OCI-LY7 (cell line): ENCODE measurements around the gene FRMD5. TPM values are rescaled to one million over a fixed set of nuclear protein-coding genes. Genes with fewer than 3 reads are reported as not detected.

Experiments used
- BruUV-seq: library from RNA; stranded (reverse); fragments of 400-500 nt; replicated peaks from 2 replicates; lab custom pipeline; 2021; lab: Mats Ljungman, UMichigan
- CTCF ChIA-PET: fragments of 300-600 bp; sonication (Branson Sonifier 250); formaldehyde crosslinking; loops from one replicate; lab custom pipeline; 2022; ENCODE audit warnings: antibody characterized with exemption; ENCODE audit not compliant: unreplicated experiment; lab: Charles Lee
- POLR2A ChIA-PET: fragments of 300-600 bp; sonication (Branson Sonifier 250); formaldehyde crosslinking; loops from one replicate; lab custom pipeline; 2022; ENCODE audit warnings: antibody characterized with exemption; lab: Charles Lee
- DNase-seq: peaks from one replicate; pipeline ENCODE4 v3.0.0-alpha.2; 2015; ENCODE audit warnings: low spot score
- H2AFZ ChIP-seq: fragments of 200-600 bp; sonication (generic), shearing (Covaris generic); 2 replicates; pipeline ENCODE4 v1.6.1; 2014; ENCODE audit warnings: mild to moderate bottlenecking, antibody characterized with exemption, low read length, moderate library complexity
- H3K27ac ChIP-seq: fragments of 200-600 bp; sonication (generic); 2 replicates; pipeline ENCODE4 v1.5.1; 2014; ENCODE audit warnings: mixed run types, low read depth, mild to moderate bottlenecking, moderate library complexity, low read length, inconsistent platforms; ENCODE audit not compliant: poor library complexity, severe bottlenecking
- H3K36me3 ChIP-seq: fragments of 200-600 bp; sonication (generic); 2 replicates; pipeline ENCODE4 v1.6.1; 2014; ENCODE audit warnings: mild to moderate bottlenecking, antibody characterized with exemption, low read length, moderate library complexity, mixed read lengths; ENCODE audit not compliant: insufficient read depth
- H3K4me1 ChIP-seq: fragments of 200-600 bp; sonication (generic); 2 replicates; pipeline ENCODE4 v1.5.1; 2014; ENCODE audit warnings: mild to moderate bottlenecking, low read length; ENCODE audit not compliant: insufficient read depth, poor library complexity, severe bottlenecking
- H3K4me2 ChIP-seq: fragments of 200-600 bp; sonication (generic); 2 replicates; pipeline ENCODE4 v1.6.1; 2014; ENCODE audit warnings: mild to moderate bottlenecking, low read length
- H3K4me3 ChIP-seq: fragments of 200-600 bp; sonication (generic); 2 replicates; pipeline ENCODE4 v1.5.1; 2014; ENCODE audit warnings: mild to moderate bottlenecking, low read depth, low read length; ENCODE audit not compliant: poor library complexity, severe bottlenecking
- H3K79me2 ChIP-seq: fragments of 200-600 bp; sonication (generic); 2 replicates; pipeline ENCODE4 v1.6.1; 2016; ENCODE audit warnings: low read depth, mild to moderate bottlenecking, low read length, moderate library complexity, mixed read lengths; ENCODE audit not compliant: insufficient read depth
- H3K9me2 ChIP-seq: fragments of 200-600 bp; sonication (generic); 2 replicates; pipeline ENCODE4 v1.6.1; 2016; ENCODE audit warnings: mild to moderate bottlenecking, low read length, mixed read lengths; ENCODE audit not compliant: insufficient read depth
- H3K9me3 ChIP-seq: fragments of 200-600 bp; sonication (generic); 2 replicates; pipeline ENCODE4 v1.6.1; 2014; ENCODE audit warnings: mild to moderate bottlenecking, mixed run types, low read length, mixed read lengths
- H4K20me1 ChIP-seq: fragments of 200-600 bp; sonication (generic); 2 replicates; pipeline ENCODE4 v1.6.1; 2014; ENCODE audit warnings: mild to moderate bottlenecking, antibody characterized with exemption, low read length, moderate library complexity, mixed read lengths; ENCODE audit not compliant: insufficient read depth
- EZH2phosphoT487 ChIP-seq: fragments of 200-600 bp; sonication (generic); IDR thresholded peaks from 2 replicates; pipeline ENCODE4 v1.6.1; 2018; ENCODE audit warnings: low read depth, borderline replicate concordance, mild to moderate bottlenecking, mixed run types, antibody characterized with exemption, low read length, moderate library complexity, mixed read lengths
- intact Hi-C: fragments of 100-400 bp; cut with micrococcal nuclease; formaldehyde crosslinking; loops from one replicate; pipeline ENCODE4 v1.10.0; 2022; ENCODE audit not compliant: unreplicated experiment
- total RNA-seq, 2 experiments: library from RNA; depleted of rRNA in 1 of 2; stranded (reverse); fragments of >200 nt in 1 of 2; shearing (Covaris generic) in 1 of 2; gene quantifications; 2 replicates each; pipeline ENCODE4 v1.2.3, GENCODE V29; 2014 to 2022
- TF ChIP-seq, protein P1 (sequence below): fragments of 200-600 bp; sonication (generic); conservative IDR thresholded peaks from 2 replicates; pipeline ENCODE4 v1.5.1; 2014; ENCODE audit warnings: mild to moderate bottlenecking, antibody characterized with exemption, low read length, moderate library complexity, mixed read lengths

FRMD5 gene
- total RNA-seq, 2 experiments from 2014 or later = not detected

DNA sequence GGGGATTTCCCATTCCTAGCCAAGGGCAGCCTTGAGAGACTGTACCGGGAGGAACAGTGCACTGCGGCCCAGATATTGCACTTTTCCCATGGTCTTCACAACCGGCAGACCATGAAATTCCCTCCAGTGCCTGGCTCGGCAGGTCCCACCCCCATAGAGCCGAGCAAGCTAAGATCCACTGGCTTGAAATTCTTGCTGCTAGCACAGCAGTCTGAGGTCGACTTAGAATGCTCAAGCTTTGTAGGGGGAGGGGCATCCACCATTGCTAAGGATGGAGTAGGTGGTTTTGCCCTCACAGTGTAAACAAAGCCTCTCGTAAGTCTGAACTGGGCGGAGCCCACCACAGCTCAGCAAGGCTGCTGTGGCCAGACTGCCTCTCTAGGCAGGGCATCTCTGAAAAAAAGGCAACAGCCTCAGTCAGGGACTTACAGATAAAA is 156.3 kb downstream of the FRMD5 start:
- no peaks in the 10 kb centered on the region for H3K9me2 ChIP-seq
- H3K36me3 ChIP-seq = no peaks in the 10 kb centered on the region
- BruUV-seq = no TSS peak
- intact Hi-C loops = no loop called here
- DNase-seq = no peak
- H3K4me3 ChIP-seq = no peak overlapping the region
- H3K4me2 ChIP-seq = no peak overlapping the region
- no peak for TF ChIP-seq EZH2phosphoT487
- TF ChIP-seq, protein P1, sequence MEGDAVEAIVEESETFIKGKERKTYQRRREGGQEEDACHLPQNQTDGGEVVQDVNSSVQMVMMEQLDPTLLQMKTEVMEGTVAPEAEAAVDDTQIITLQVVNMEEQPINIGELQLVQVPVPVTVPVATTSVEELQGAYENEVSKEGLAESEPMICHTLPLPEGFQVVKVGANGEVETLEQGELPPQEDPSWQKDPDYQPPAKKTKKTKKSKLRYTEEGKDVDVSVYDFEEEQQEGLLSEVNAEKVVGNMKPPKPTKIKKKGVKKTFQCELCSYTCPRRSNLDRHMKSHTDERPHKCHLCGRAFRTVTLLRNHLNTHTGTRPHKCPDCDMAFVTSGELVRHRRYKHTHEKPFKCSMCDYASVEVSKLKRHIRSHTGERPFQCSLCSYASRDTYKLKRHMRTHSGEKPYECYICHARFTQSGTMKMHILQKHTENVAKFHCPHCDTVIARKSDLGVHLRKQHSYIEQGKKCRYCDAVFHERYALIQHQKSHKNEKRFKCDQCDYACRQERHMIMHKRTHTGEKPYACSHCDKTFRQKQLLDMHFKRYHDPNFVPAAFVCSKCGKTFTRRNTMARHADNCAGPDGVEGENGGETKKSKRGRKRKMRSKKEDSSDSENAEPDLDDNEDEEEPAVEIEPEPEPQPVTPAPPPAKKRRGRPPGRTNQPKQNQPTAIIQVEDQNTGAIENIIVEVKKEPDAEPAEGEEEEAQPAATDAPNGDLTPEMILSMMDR = no peak
- no peak overlapping the region for H2AFZ ChIP-seq
- H3K79me2 ChIP-seq = no peaks in the 10 kb centered on the region
- no peaks in the 10 kb centered on the region for H4K20me1 ChIP-seq
- CTCF ChIA-PET = no interaction called here
- H3K27ac ChIP-seq = no peak overlapping the region
- no peaks in the 10 kb centered on the region for H3K4me1 ChIP-seq
- POLR2A ChIA-PET = no interaction called here
- no peaks in the 10 kb centered on the region for H3K9me3 ChIP-seq

DNA sequence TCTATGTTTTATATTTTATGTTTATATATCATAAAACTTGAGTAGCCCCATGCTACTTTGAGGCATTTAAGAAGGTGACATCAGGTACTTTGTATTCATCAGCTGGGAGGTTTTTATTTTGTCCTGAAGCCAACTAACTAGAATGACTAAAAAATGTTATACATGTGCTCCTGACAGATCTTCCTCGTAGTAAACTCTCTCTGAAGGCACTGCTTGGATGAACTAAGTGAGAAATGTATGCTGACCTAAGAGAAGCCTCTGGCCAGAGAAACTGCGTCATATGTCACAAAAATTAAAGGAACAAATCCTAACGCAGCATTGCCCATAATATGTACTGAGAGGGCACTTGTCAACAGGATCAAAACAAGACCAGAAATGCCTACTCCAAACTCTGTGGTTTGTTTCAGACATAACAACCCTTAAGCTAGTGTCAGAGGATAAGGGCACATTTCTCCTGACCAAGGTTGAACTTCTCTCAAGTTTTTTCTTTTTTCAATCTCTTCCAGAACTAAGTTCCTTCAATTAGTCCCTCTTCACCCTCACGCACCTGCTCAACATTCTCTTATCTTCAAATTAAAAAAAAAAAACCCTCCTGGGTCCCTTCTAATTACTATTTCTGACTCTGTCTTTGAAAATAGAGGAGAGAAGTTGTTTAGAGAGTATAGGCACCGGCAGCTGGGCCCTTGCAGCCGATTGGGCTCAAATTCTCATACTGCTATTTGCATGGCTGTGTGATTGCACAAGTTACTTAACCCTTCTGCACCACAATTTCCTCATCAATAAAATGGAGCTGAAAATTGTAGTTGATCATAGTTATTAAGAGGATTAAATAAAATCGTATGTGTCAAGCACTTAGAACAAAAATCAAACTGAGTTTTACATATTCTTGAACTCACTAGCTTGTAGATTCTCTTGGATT is 159.0 kb downstream of the FRMD5 start:
- intact Hi-C loops = no loop called here
- H3K79me2 ChIP-seq = no peaks in the 10 kb centered on the region
- no peak overlapping the region for H3K27ac ChIP-seq
- BruUV-seq = no TSS peak
- no peaks in the 10 kb centered on the region for H3K9me2 ChIP-seq
- no peak overlapping the region for H3K4me2 ChIP-seq
- H3K4me3 ChIP-seq = no peak overlapping the region
- DNase-seq = no peak
- no peak for TF ChIP-seq EZH2phosphoT487
- TF ChIP-seq, protein P1 = no peak
- H3K4me1 ChIP-seq = no peaks in the 10 kb centered on the region
- H3K9me3 ChIP-seq = no peaks in the 10 kb centered on the region
- no peak overlapping the region for H2AFZ ChIP-seq
- ChIA-PET POLR2A (no interaction called here), CTCF (no interaction called here)
- no peaks in the 10 kb centered on the region for H3K36me3 ChIP-seq
- H4K20me1 ChIP-seq = no peaks in the 10 kb centered on the region
